ENCODE measurements around the gene SORCS1.

GRCh38 chr10:107118866-107119265 is 45.6 kb downstream of the SORCS1 start:
- no peak for TF ChIP-seq POLR2A (IDR thresholded peaks at IDR 0.05)
- no peak for TF ChIP-seq CTCF (IDR thresholded peaks at IDR 0.05)
- TF ChIP-seq POLR2AphosphoS5 (IDR thresholded peaks at IDR 0.05) = no peak
